HepG2 (cell line): ENCODE data around the gene LEF1. TPM values are rescaled to one million over a fixed set of nuclear protein-coding genes. Genes with fewer than 3 reads are reported as not detected.

Source experiments
- ATAC-seq: fragments of 200-7000 bp; cut with Tn5 transposase; 3 replicates; pipeline ENCODE4 v1.9.1; 2020; ENCODE audit warnings: mild to moderate bottlenecking, moderate library complexity
- BruUV-seq: library from RNA; stranded (reverse); fragments of 400-500 nt; replicated peaks from 2 replicates; lab custom pipeline; 2021; lab: Mats Ljungman, UMichigan
- CTCF ChIA-PET: fragments of 300-600 bp; formaldehyde crosslinking; extraction: SDS; loops from one replicate; lab custom pipeline; 2021; ENCODE audit warnings: low total read pairs, inconsistent platforms, low intra/inter-chr PET ratio; lab: Yijun Ruan, JAX
- POLR2A ChIA-PET: fragments of 350-600 bp; sonication (Branson Sonifier 250); formaldehyde crosslinking; loops from one replicate; lab custom pipeline; 2020; ENCODE audit warnings: antibody characterized with exemption, inconsistent platforms; lab: Yijun Ruan, JAX
- DNase-seq: peaks from one replicate; pipeline ENCODE4 v3.0.0-alpha.2; 2015; ENCODE audit warnings: low spot score
- FAIRE-seq: peaks from 3 replicates; lab custom pipeline; 2011; peaks lifted over from hg19 to GRCh38; lab: Jason Lieb, UNC
- H2AFZ ChIP-seq: one replicate; pipeline ENCODE4 v1.6.1; 2011; ENCODE audit warnings: low read length, inconsistent platforms
- H3K27ac ChIP-seq: fragments of 300-600 bp; 3 replicates; pipeline ENCODE4 v1.8.0; 2011; ENCODE audit warnings: mixed run types, mild to moderate bottlenecking, mixed read lengths, low read length, inconsistent platforms; ENCODE audit not compliant: insufficient read depth; ENCODE audit errors: extremely low read length
- H3K27me3 ChIP-seq, 2 experiments: fragments of 200-600 bp in 1 of 2; 2 replicates in 1 of 2; 3 replicates in 1 of 2; pipeline versions ENCODE4 v1.6.0 to v1.8.0; 2011; ENCODE audit warnings: low read length in 2 of 2, mild to moderate bottlenecking in 2 of 2, moderate library complexity in 2 of 2, inconsistent platforms in 1 of 2; ENCODE audit not compliant: insufficient read depth in 2 of 2, control insufficient read depth in 1 of 2
- H3K36me3 ChIP-seq, 2 experiments: fragments of 200-600 bp in 1 of 2; replicated peaks in 1 of 2; 2 replicates in 1 of 2; 3 replicates in 1 of 2; pipeline versions ENCODE4 v1.5.1 to v1.8.0; 2011; ENCODE audit warnings: low read length in 2 of 2, inconsistent platforms in 1 of 2; ENCODE audit not compliant: insufficient read depth in 2 of 2, control insufficient read depth in 1 of 2
- H3K4me1 ChIP-seq: 2 replicates; pipeline ENCODE4 v1.5.1; 2012; ENCODE audit warnings: low read length, inconsistent platforms; ENCODE audit not compliant: insufficient read depth
- H3K4me2 ChIP-seq: 2 replicates; pipeline ENCODE4 v1.6.0; 2011; ENCODE audit warnings: low read depth, low read length, inconsistent platforms
- H3K4me3 ChIP-seq, 3 experiments: fragments of 200-600 bp in 1 of 3; sonication (generic), shearing (Covaris generic) in 1 of 3; replicated peaks in 1 of 3; 2 replicates each; pipeline ENCODE4 v1.5.1; 2011 to 2016; ENCODE audit warnings: low read length in 3 of 3, inconsistent platforms in 2 of 3, low read depth in 2 of 3, mild to moderate bottlenecking in 2 of 3, control low read depth in 1 of 3, mixed read lengths in 1 of 3; ENCODE audit not compliant: insufficient read depth in 1 of 3
- H3K79me2 ChIP-seq: one replicate; pipeline ENCODE4 v1.6.1; 2011; ENCODE audit warnings: low read length, inconsistent platforms; ENCODE audit not compliant: insufficient read depth
- H3K9ac ChIP-seq: 2 replicates; pipeline ENCODE4 v1.6.0; 2011; ENCODE audit warnings: mild to moderate bottlenecking, low read depth, low read length, inconsistent platforms; ENCODE audit not compliant: insufficient read depth
- H3K9me3 ChIP-seq: 2 replicates; pipeline ENCODE4 v1.5.1; 2012; ENCODE audit warnings: mild to moderate bottlenecking, low read length
- H4K20me1 ChIP-seq: 2 replicates; pipeline ENCODE4 v1.6.0; 2011; ENCODE audit warnings: inconsistent platforms, mild to moderate bottlenecking, low read length, moderate library complexity; ENCODE audit not compliant: insufficient read depth
- AHR ChIP-seq: IDR thresholded peaks from 2 replicates; pipeline ENCODE4 v1.6.1; 2018; ENCODE audit warnings: missing genetic modification reagents, missing compliant biosample characterization
- ARHGAP35 ChIP-seq: sonication (generic); formaldehyde crosslinking; IDR thresholded peaks from 2 replicates; pipeline ENCODE4 v1.9.0; 2022; ENCODE audit warnings: mild to moderate bottlenecking, inconsistent platforms, moderate library complexity, missing genetic modification reagents, borderline replicate concordance
- CREB1 ChIP-seq, 2 experiments: fragments of 450-650 bp in 1 of 2; IDR thresholded peaks; 2 replicates each; pipeline ENCODE4 v1.6.1; 2016 to 2017; ENCODE audit warnings: control low read depth in 1 of 2, mild to moderate bottlenecking in 1 of 2, missing compliant biosample characterization in 1 of 2, missing genetic modification characterization in 1 of 2
- CREM ChIP-seq, 2 experiments: sonication (generic) in 1 of 2; formaldehyde crosslinking in 1 of 2; IDR thresholded peaks; 2 replicates each; pipeline versions ENCODE4 v1.4.0 to v1.6.1; 2016 to 2020; ENCODE audit warnings: antibody characterized with exemption in 1 of 2, mild to moderate bottlenecking in 1 of 2, missing genetic modification reagents in 1 of 2
- NAIF1 ChIP-seq: sonication (generic); formaldehyde crosslinking; IDR thresholded peaks from 2 replicates; pipeline ENCODE4 v1.5.0; 2020; ENCODE audit warnings: mild to moderate bottlenecking, missing genetic modification reagents, borderline replicate concordance
- NFATC3 ChIP-seq: sonication (generic); formaldehyde crosslinking; IDR thresholded peaks from 2 replicates; pipeline ENCODE4 v1.5.1; 2020; ENCODE audit warnings: mild to moderate bottlenecking, missing genetic modification reagents
- RNF2 ChIP-seq: fragments of 450-650 bp; conservative IDR thresholded peaks from 2 replicates; pipeline ENCODE4 v1.6.1; 2016; ENCODE audit warnings: low read depth
- TSC22D2 ChIP-seq: sonication (generic); formaldehyde crosslinking; IDR thresholded peaks from 2 replicates; pipeline ENCODE4 v1.5.1; 2020; ENCODE audit warnings: missing genetic modification reagents, mild to moderate bottlenecking, borderline replicate concordance
- ZBTB3 ChIP-seq: sonication (generic); formaldehyde crosslinking; IDR thresholded peaks from 2 replicates; pipeline ENCODE4 v1.4.0; 2020; ENCODE audit warnings: low read depth, mild to moderate bottlenecking, moderate library complexity, missing genetic modification reagents, borderline replicate concordance
- ZNF225 ChIP-seq: sonication (generic); formaldehyde crosslinking; IDR thresholded peaks from 2 replicates; pipeline ENCODE4 v1.4.0; 2020; ENCODE audit warnings: mild to moderate bottlenecking, missing genetic modification reagents
- ZNF232 ChIP-seq: sonication (generic); formaldehyde crosslinking; IDR thresholded peaks from 2 replicates; pipeline ENCODE4 v1.4.0; 2020; ENCODE audit warnings: missing genetic modification reagents, borderline replicate concordance
- ZNF251 ChIP-seq: sonication (generic); formaldehyde crosslinking; IDR thresholded peaks from 2 replicates; pipeline ENCODE4 v1.9.0; 2021; ENCODE audit warnings: mild to moderate bottlenecking, missing genetic modification reagents
- ZNF558 ChIP-seq: sonication (generic); formaldehyde crosslinking; IDR thresholded peaks from 2 replicates; pipeline ENCODE4 v1.9.0; 2022; ENCODE audit warnings: mild to moderate bottlenecking, missing genetic modification reagents, borderline replicate concordance
- WGBS: methylation state at CpG from one replicate; pipeline ENCODE4 v1.1.6; 2017; ENCODE audit warnings: low lambda C conversion rate; 5-methylcytosine and 5-hydroxymethylcytosine counted together
- in situ Hi-C: cut with HindIII; loops from 2 replicates; pipeline ENCODE4 v1.10.0; 2017; ENCODE audit warnings: low pct_unique_long_range_greater_than_20kb; ENCODE audit not compliant: extremely low pct_ligation_motif_present
- intact Hi-C: fragments of 100-400 bp; cut with micrococcal nuclease; formaldehyde crosslinking; loops from one replicate; pipeline ENCODE4 v1.10.0; 2022; ENCODE audit not compliant: unreplicated experiment
- polyA plus RNA-seq, 8 experiments: library from polyadenylated mRNA; depleted of rRNA in 3 of 8; stranded (reverse) in 7 of 8; unstranded in 1 of 8; fragments of >200 nt; fragmentation: Illumina TruSeq in 4 of 8; extraction: Trizol in 4 of 8; gene quantifications; 2 replicates each; pipeline versions ENCODE4 v1.2.1 to v1.2.3, GENCODE V29; 2011 to 2016; ENCODE audit warnings: low read depth in 4 of 8, missing spikeins in 1 of 8, mixed read lengths in 1 of 8; ENCODE audit not compliant: insufficient read depth in 1 of 8
- total RNA-seq, 5 experiments: library from RNA; depleted of rRNA; stranded (reverse); fragments of >200 nt; fragmentation: Illumina TruSeq; extraction: Trizol; gene quantifications; 2 replicates each; pipeline ENCODE4 v1.2.3, GENCODE V29; 2016; ENCODE audit warnings: low read depth in 1 of 5
- TF ChIP-seq, protein P1 (sequence below): sonication (generic); formaldehyde crosslinking; IDR thresholded peaks from 2 replicates; pipeline ENCODE4 v1.4.0; 2020; ENCODE audit warnings: mild to moderate bottlenecking, low read depth, missing genetic modification reagents
- TF ChIP-seq, protein P2 (sequence below): sonication (generic); formaldehyde crosslinking; IDR thresholded peaks from 2 replicates; pipeline ENCODE4 v1.5.1; 2020; ENCODE audit warnings: mild to moderate bottlenecking, missing genetic modification reagents, borderline replicate concordance
- TF ChIP-seq, protein P3 (sequence below): sonication (generic); formaldehyde crosslinking; IDR thresholded peaks from 2 replicates; pipeline ENCODE4 v1.9.0; 2022; ENCODE audit warnings: missing genetic modification reagents, mild to moderate bottlenecking, borderline replicate concordance
- TF ChIP-seq, protein P4 (sequence below): sonication (generic); formaldehyde crosslinking; IDR thresholded peaks from 2 replicates; pipeline ENCODE4 v1.4.0; 2020; ENCODE audit warnings: mild to moderate bottlenecking, missing genetic modification reagents

Gene LEF1
- total and polyA plus RNA-seq, 2 of the 13 experiments (the other 11 are each of a cell fraction or from before 2014, with no cell fraction given) = 0.22 to 0.29 TPM

DNA sequence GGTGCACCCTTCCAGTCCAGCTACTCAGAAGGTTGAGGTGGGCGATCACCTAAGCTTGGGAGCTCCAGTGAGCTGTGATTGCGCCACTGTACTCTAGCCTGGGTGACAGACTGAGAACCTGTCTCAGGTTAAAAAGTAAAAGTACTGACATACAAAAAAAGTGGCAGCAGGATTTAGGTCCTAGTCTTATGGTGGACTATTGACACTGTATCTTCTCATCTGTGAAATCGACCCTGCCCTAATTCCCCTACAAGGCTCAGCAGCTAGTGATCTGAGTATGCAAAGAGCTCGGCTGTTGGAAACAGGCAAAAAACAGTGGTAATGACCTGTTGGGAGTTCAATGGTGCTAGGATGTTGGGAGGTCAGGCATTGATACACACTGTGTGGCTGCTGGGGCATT lies 57.0 kb downstream of the LEF1 start (continued):
- no peak for TF ChIP-seq ZNF558 (CRISPR knock-in tag)
- TF ChIP-seq ZNF225 (CRISPR knock-in tag) = no peak

DNA sequence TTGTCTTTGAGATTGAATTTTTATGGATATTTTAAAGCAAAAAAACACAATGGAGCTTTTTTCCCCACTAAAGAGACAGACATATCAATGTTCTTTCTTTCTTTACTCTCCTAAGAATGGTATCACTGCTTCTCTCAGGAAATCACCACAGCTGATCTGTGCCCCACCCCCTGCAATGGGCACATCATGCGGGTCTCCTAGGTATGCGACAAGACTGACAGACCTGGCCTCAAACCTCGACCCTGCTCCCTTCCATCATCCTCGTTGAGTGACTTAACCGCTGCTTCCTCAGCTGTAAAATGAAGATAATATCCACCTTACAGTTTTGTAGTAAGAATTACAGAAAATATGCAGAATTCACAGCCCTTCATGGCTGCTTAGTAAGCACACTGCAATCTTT lies 58.3 kb downstream of the LEF1 start:
- CTCF ChIA-PET = no interaction called here
- no peak for TF ChIP-seq NFATC3 (CRISPR knock-in tag)
- TF ChIP-seq CREB1 (IDR thresholded peaks at IDR 0.05) = no peak
- TF ChIP-seq CREB1 (CRISPR knock-in tag; IDR thresholded peaks at IDR 0.05) = no peak
- TF ChIP-seq ZNF251 (CRISPR knock-in tag) = no peak
- TF ChIP-seq ZBTB3 (CRISPR knock-in tag) = no peak
- no peak for TF ChIP-seq CREM (IDR thresholded peaks at IDR 0.05)
- no peak for TF ChIP-seq CREM (CRISPR knock-in tag; IDR thresholded peaks at IDR 0.05)
- TF ChIP-seq, protein P1, sequence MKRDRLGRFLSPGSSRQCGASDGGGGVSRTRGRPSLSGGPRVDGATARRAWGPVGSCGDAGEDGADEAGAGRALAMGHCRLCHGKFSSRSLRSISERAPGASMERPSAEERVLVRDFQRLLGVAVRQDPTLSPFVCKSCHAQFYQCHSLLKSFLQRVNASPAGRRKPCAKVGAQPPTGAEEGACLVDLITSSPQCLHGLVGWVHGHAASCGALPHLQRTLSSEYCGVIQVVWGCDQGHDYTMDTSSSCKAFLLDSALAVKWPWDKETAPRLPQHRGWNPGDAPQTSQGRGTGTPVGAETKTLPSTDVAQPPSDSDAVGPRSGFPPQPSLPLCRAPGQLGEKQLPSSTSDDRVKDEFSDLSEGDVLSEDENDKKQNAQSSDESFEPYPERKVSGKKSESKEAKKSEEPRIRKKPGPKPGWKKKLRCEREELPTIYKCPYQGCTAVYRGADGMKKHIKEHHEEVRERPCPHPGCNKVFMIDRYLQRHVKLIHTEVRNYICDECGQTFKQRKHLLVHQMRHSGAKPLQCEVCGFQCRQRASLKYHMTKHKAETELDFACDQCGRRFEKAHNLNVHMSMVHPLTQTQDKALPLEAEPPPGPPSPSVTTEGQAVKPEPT (CRISPR knock-in tag) = no peak
- TF ChIP-seq ARHGAP35 = no peak
- TF ChIP-seq AHR = no peak
- no peak for TF ChIP-seq ZNF232
- TF ChIP-seq TSC22D2 = no peak
- TF ChIP-seq NAIF1 = no peak
- TF ChIP-seq RNF2 = no peak
- TF ChIP-seq, protein P2, sequence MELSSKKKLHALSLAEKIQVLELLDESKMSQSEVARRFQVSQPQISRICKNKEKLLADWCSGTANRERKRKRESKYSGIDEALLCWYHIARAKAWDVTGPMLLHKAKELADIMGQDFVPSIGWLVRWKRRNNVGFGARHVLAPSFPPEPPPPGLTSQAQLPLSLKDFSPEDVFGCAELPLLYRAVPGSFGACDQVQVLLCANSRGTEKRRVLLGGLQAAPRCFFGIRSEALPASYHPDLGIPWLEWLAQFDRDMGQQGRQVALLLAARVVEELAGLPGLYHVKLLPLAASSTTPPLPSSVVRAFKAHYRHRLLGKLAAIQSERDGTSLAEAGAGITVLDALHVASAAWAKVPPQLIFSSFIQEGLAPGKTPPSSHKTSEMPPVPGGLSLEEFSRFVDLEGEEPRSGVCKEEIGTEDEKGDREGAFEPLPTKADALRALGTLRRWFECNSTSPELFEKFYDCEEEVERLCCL = no peak
- TF ChIP-seq, protein P3, sequence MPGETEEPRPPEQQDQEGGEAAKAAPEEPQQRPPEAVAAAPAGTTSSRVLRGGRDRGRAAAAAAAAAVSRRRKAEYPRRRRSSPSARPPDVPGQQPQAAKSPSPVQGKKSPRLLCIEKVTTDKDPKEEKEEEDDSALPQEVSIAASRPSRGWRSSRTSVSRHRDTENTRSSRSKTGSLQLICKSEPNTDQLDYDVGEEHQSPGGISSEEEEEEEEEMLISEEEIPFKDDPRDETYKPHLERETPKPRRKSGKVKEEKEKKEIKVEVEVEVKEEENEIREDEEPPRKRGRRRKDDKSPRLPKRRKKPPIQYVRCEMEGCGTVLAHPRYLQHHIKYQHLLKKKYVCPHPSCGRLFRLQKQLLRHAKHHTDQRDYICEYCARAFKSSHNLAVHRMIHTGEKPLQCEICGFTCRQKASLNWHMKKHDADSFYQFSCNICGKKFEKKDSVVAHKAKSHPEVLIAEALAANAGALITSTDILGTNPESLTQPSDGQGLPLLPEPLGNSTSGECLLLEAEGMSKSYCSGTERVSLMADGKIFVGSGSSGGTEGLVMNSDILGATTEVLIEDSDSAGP (CRISPR knock-in tag) = no peak
- TF ChIP-seq, protein P4, sequence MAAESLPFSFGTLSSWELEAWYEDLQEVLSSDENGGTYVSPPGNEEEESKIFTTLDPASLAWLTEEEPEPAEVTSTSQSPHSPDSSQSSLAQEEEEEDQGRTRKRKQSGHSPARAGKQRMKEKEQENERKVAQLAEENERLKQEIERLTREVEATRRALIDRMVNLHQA (CRISPR knock-in tag) = no peak
- TF ChIP-seq, all 625 proteins: peak for 0
- WGBS = 58% methylated on average over 5 of the region's 5 CpGs
- no peaks in the 10 kb centered on the region for H3K36me3 ChIP-seq
- ATAC-seq (no peak), FAIRE-seq (no peak), DNase-seq (no peak)
- BruUV-seq = no TSS peak
- H3K27me3 ChIP-seq = no peaks in the 10 kb centered on the region
- no peaks in the 10 kb centered on the region for H3K9me3 ChIP-seq
- H3K27ac ChIP-seq = no peak overlapping the region
- intact Hi-C loops (no loop called here), in situ Hi-C loops (no loop called here)
- H3K4me3 ChIP-seq = no peak overlapping the region
- no peaks in the 10 kb centered on the region for H4K20me1 ChIP-seq
- no peak overlapping the region for H3K4me2 ChIP-seq
- H3K4me1 ChIP-seq = no peaks in the 10 kb centered on the region
- H2AFZ ChIP-seq = no peak overlapping the region
- no peak overlapping the region for H3K9ac ChIP-seq
- H3K79me2 ChIP-seq = no peaks in the 10 kb centered on the region
- POLR2A ChIA-PET = no interaction called here
